ENCODE data around the gene SORL1. TPM values are rescaled to one million over a fixed set of nuclear protein-coding genes. Genes with fewer than 3 reads are reported as not detected.

SORL1 gene
- total and polyA plus RNA-seq, 2 of the 8 experiments (the other 6 are each of a cell fraction or from before 2014, with no cell fraction given), result 38.1 to 65.5 TPM

DNA sequence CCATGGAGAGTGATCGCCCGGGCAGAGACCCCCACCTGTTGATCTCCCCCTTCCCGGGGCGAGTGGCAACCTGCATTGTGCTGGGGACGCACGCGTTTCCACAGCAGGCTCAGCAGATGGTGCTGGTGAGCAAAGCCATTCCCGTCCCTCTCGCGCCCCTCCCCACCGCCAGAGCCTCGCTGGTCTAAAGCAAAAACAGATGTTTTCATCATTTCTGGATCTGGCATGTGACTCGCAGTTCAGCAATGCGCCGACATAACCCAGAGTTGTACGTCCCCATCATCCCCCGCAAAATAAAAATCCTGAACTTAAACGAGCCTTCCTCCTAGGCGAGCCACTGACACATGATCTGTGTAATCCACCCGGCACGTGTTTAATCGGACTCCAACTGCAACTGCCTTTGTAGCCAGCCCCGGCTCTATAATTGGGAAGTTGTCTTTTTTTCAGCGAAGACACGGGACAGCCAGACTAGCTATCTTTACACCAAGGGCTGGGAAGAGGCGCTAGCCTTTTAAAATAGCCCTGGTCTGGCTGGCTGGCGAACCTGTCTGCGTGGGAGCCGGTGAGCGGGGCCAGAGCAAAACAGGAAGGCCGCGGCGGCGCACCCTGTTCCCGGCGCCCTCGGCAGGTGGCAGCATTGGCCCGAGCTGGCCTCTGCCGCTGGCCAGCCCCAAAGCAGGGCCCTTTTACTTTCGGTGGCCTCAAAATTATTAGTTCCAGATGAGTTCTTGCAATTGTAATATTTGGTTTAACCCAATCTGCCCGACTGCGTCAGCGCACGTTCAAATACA, 203.6 kb downstream of the SORL1 start (continued):
- TF ChIP-seq, protein P1, sequence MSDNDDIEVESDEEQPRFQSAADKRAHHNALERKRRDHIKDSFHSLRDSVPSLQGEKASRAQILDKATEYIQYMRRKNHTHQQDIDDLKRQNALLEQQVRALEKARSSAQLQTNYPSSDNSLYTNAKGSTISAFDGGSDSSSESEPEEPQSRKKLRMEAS (IDR thresholded peaks at IDR 0.05), result peak; percentile 90
- TF ChIP-seq BRCA1 (IDR thresholded peaks at IDR 0.05; ENCODE audit: low read depth, low read length), result no peak
- no peak; the same call in 1 of the 2 replicates for TF ChIP-seq CEBPB (IDR thresholded peaks at IDR 0.05; ENCODE audit: low read depth, low read length)
- TF ChIP-seq, protein P2, sequence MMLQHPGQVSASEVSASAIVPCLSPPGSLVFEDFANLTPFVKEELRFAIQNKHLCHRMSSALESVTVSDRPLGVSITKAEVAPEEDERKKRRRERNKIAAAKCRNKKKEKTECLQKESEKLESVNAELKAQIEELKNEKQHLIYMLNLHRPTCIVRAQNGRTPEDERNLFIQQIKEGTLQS (IDR thresholded peaks at IDR 0.05; ENCODE audit: insufficient read depth, low read depth, low read length), result peak; percentile 15; the same call in 1 of the 2 replicates
- TF ChIP-seq NRF1 (IDR thresholded peaks at IDR 0.05; ENCODE audit: low read depth, low read length), result no peak
- TF ChIP-seq EP300 (IDR thresholded peaks at IDR 0.05; ENCODE audit: borderline replicate concordance in 1 of 2, low read depth in 2 of 2, low read length in 2 of 2), result no peak
- no peak for TF ChIP-seq RNF2 (IDR thresholded peaks at IDR 0.05; ENCODE audit: borderline replicate concordance, low read depth, low read length, missing control alignments, poor library complexity, severe bottlenecking)
- TF ChIP-seq NANOG (IDR thresholded peaks at IDR 0.05; ENCODE audit: insufficient read depth, low read depth, low read length, poor library complexity, severe bottlenecking), result peak; percentile 46
- TF ChIP-seq YY1 (IDR thresholded peaks at IDR 0.05; ENCODE audit: low read depth, low read length), result no peak
- no peak for TF ChIP-seq TAF1 (IDR thresholded peaks at IDR 0.05; ENCODE audit: low read depth, low read length)
- no peak for TF ChIP-seq POU5F1 (IDR thresholded peaks at IDR 0.05; ENCODE audit: low read depth, low read length)
- TF ChIP-seq ASH2L (IDR thresholded peaks at IDR 0.05; ENCODE audit: low read length), result peak; percentile 71
- no peak for TF ChIP-seq FOSL1 (IDR thresholded peaks at IDR 0.05; ENCODE audit: insufficient read depth, low read depth, low read length)
- TF ChIP-seq SIN3A (conservative IDR thresholded peaks at IDR 0.05 in 1 of 2, IDR thresholded peaks at IDR 0.05 in 1 of 2; ENCODE audit: low read depth in 1 of 2, low read length in 2 of 2), result peak in 1 of 2 experiments; percentile 22; a peak in 1 of 4 replicates
- TF ChIP-seq JUND (IDR thresholded peaks at IDR 0.05; ENCODE audit: low read length), result no peak; the same call in 1 of the 2 replicates
- TF ChIP-seq ZNF274 (IDR thresholded peaks at IDR 0.05; ENCODE audit: borderline replicate concordance, extremely low read depth, low read length), result no peak
- no peak for TF ChIP-seq CHD1 (IDR thresholded peaks at IDR 0.05; ENCODE audit: low read depth, low read length)
- TF ChIP-seq RBBP5 (IDR thresholded peaks at IDR 0.05; ENCODE audit: borderline replicate concordance, low read depth, low read length), result no peak
- TF ChIP-seq RXRA (IDR thresholded peaks at IDR 0.05; ENCODE audit: insufficient read depth, low read depth, low read length), result no peak

All from H1 (cell line).